PFSK-1 (cell line): ENCODE measurements around the gene CNOT4.

ENCODE experiments used
- POLR2AphosphoS5 ChIP-seq: IDR thresholded peaks from 2 replicates; pipeline ENCODE4 v1.6.1; 2012; ENCODE audit warnings: low read depth, mild to moderate bottlenecking, control low read depth, low read length, moderate library complexity
- SIN3A ChIP-seq: IDR thresholded peaks from 2 replicates; pipeline ENCODE4 v1.6.1; 2012; ENCODE audit warnings: mild to moderate bottlenecking, low read length, moderate library complexity, borderline replicate concordance; ENCODE audit not compliant: insufficient read depth
- TAF1 ChIP-seq: IDR thresholded peaks from 2 replicates; pipeline ENCODE4 v1.6.1; 2012; ENCODE audit warnings: low read length, control low read depth, borderline replicate concordance; ENCODE audit not compliant: insufficient read depth
- TF ChIP-seq, protein P1 (sequence below), 2 experiments: IDR thresholded peaks; 2 replicates each; pipeline versions ENCODE4 v1.6.1 to v1.8.0; 2011 to 2012; ENCODE audit warnings: low read depth in 2 of 2, low read length in 2 of 2, control low read depth in 1 of 2, inconsistent platforms in 1 of 2, mild to moderate bottlenecking in 1 of 2, moderate library complexity in 1 of 2; ENCODE audit not compliant: insufficient read depth in 1 of 2

DNA sequence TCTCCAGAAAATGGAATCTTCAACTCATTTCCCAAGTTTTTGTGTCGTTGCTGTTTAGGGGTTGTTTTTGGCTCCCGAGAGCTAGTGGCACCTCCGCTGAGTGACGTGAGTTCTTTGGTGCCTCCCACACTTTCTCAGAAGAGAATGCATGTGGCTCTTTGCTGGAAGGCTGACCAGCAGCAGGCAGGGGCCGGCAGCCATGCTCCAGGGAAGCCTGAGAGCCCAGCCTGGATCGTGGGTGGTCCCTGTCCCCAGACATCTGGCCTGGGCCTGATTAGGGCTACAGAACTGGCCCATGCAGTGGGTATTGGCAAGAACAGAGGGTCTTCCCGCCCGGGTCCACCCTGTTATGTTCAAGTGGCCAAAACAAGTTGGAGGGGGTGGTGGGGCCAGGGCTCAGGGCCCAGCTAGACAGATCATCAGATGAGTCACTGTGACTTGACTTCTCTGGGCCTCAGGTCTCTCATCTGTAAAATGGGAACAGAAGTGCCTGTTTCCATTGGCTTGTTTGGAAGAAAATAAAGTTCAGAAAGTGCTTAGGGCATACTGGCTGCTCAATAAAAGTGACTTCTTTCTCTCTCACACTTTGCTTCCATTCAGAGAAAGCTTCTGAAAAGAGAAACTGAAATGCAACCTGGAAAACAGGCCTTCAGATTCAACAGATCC lies 193.1 kb downstream of the CNOT4 start:
- TF ChIP-seq POLR2AphosphoS5, result no peak
- TF ChIP-seq, protein P1, sequence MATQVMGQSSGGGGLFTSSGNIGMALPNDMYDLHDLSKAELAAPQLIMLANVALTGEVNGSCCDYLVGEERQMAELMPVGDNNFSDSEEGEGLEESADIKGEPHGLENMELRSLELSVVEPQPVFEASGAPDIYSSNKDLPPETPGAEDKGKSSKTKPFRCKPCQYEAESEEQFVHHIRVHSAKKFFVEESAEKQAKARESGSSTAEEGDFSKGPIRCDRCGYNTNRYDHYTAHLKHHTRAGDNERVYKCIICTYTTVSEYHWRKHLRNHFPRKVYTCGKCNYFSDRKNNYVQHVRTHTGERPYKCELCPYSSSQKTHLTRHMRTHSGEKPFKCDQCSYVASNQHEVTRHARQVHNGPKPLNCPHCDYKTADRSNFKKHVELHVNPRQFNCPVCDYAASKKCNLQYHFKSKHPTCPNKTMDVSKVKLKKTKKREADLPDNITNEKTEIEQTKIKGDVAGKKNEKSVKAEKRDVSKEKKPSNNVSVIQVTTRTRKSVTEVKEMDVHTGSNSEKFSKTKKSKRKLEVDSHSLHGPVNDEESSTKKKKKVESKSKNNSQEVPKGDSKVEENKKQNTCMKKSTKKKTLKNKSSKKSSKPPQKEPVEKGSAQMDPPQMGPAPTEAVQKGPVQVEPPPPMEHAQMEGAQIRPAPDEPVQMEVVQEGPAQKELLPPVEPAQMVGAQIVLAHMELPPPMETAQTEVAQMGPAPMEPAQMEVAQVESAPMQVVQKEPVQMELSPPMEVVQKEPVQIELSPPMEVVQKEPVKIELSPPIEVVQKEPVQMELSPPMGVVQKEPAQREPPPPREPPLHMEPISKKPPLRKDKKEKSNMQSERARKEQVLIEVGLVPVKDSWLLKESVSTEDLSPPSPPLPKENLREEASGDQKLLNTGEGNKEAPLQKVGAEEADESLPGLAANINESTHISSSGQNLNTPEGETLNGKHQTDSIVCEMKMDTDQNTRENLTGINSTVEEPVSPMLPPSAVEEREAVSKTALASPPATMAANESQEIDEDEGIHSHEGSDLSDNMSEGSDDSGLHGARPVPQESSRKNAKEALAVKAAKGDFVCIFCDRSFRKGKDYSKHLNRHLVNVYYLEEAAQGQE (IDR thresholded peaks at IDR 0.05; ENCODE audit: insufficient read depth in 1 of 2, low read depth in 2 of 2, low read length in 2 of 2), result no peak
- no peak for TF ChIP-seq TAF1
- no peak for TF ChIP-seq SIN3A
